Lung (tissue), 12 donors: ENCODE results near the gene ACAD8. TPM values are rescaled to one million over a fixed set of nuclear protein-coding genes. Genes with fewer than 3 reads are reported as not detected.

ENCODE experiments used
- ATAC-seq: fragments of 200-7000 bp; cut with Tn5 transposase; one replicate; pipeline ENCODE4 v1.9.1; 2020; ENCODE audit warnings: moderate number of reproducible peaks; ENCODE audit not compliant: insufficient read depth, low FRiP score
- DNase-seq, 3 donors: peaks; one replicate each; pipeline ENCODE4 v3.0.0-alpha.2; 2013 to 2017
- H3K27ac ChIP-seq, 2 donors: one replicate each; pipeline ENCODE4 v1.5.1; 2013; ENCODE audit warnings: mild to moderate bottlenecking in 2 of 2, moderate library complexity in 2 of 2, control low read depth in 1 of 2, inconsistent platforms in 1 of 2, low read depth in 1 of 2, low read length in 1 of 2
- H3K27me3 ChIP-seq, 3 donors: one replicate each; pipeline ENCODE4 v1.5.1; 2013; ENCODE audit warnings: low read length in 2 of 3; ENCODE audit not compliant: control insufficient read depth in 3 of 3, insufficient read depth in 3 of 3
- H3K36me3 ChIP-seq, 4 donors: one replicate each; pipeline ENCODE4 v1.5.1; 2013; ENCODE audit warnings: low read length in 4 of 4, mild to moderate bottlenecking in 1 of 4, moderate library complexity in 1 of 4; ENCODE audit not compliant: control insufficient read depth in 4 of 4, insufficient read depth in 4 of 4
- H3K4me1 ChIP-seq, 5 donors: one replicate each; pipeline ENCODE4 v1.5.1; 2013; ENCODE audit warnings: low read length in 5 of 5, mild to moderate bottlenecking in 2 of 5, moderate library complexity in 1 of 5; ENCODE audit not compliant: control insufficient read depth in 5 of 5, insufficient read depth in 5 of 5
- H3K4me3 ChIP-seq: one replicate; pipeline ENCODE4 v1.5.1; 2013; ENCODE audit warnings: mild to moderate bottlenecking, control low read depth, moderate library complexity
- H3K9ac ChIP-seq, 2 donors: one replicate each; pipeline ENCODE4 v1.5.1; 2013; ENCODE audit warnings: low read length in 2 of 2, control low read depth in 1 of 2; ENCODE audit not compliant: insufficient read depth in 1 of 2
- H3K9me3 ChIP-seq, 4 donors: one replicate each; pipeline ENCODE4 v1.5.1; 2013; ENCODE audit warnings: low read length in 3 of 4, mild to moderate bottlenecking in 1 of 4, moderate library complexity in 1 of 4; ENCODE audit not compliant: control insufficient read depth in 4 of 4, insufficient read depth in 3 of 4
- WGBS, 2 donors: extraction: QIAGEN DNeasy Blood & Tissue Kit; methylation state at CpG; one replicate each; pipeline ENCODE4 v1.1.7; 2013; 5-methylcytosine and 5-hydroxymethylcytosine counted together
- polyA plus RNA-seq, 2 donors: library from polyadenylated mRNA; stranded (reverse); fragments of 200-250 nt; gene quantifications; one replicate each; pipeline ENCODE4 v1.2.1, GENCODE V29; 2013
- total RNA-seq, 2 donors: library from RNA; depleted of rRNA in 1 of 2; stranded (reverse); fragments of >200 nt in 1 of 2; gene quantifications; one replicate each; pipeline ENCODE4 v1.2.1, GENCODE V29; 2014 to 2021
- TF ChIP-seq, protein P1 (sequence below): IDR thresholded peaks from 2 replicates; pipeline ENCODE4 v1.5.1; 2012; ENCODE audit warnings: mild to moderate bottlenecking; ENCODE audit errors: control extremely low read depth, extremely low read depth
- donor health status: control.
- donor health status: control.
- donor health status: Bipolar disorder and iron deficiency.
- donor health status: healthy.
- donor health status: DM: yes; HTN: yes; CAD: no.

Gene ACAD8
- total and polyA plus RNA-seq, 4 donors: 24.7 to 36.3 (median 30.0) TPM

DNA sequence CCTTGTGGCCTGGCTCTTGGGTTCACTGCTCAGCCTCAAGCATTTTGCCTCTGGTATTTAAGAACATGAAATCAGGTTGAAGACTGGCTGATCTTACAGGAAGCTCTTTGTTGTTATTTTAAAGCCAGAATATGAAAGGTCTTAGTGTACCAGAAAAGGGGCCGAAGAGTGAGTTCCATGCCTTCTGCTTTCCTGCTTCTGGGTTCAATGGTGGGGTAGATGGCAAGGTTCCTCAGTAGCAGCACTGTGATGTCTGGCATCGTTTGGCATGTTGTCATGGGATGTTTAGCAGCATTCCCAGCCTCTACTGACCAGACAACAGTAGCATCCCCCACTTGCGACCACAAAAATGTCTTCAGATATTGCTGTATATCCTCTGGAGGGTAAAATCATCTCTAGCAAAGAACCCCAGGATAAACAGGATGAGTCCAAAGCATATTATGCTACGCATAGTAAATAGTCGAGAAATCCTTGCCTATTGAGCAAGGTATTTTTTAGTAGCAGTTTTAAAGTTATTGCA, 26.5 kb upstream of the ACAD8 start:
- whole genome bisulfite sequencing, 2 donors: 73 to 84% methylated on average over 5 of the region's 5 CpGs
- ATAC-seq (no peak), DNase-seq (no peak)
- TF ChIP-seq, protein P1, sequence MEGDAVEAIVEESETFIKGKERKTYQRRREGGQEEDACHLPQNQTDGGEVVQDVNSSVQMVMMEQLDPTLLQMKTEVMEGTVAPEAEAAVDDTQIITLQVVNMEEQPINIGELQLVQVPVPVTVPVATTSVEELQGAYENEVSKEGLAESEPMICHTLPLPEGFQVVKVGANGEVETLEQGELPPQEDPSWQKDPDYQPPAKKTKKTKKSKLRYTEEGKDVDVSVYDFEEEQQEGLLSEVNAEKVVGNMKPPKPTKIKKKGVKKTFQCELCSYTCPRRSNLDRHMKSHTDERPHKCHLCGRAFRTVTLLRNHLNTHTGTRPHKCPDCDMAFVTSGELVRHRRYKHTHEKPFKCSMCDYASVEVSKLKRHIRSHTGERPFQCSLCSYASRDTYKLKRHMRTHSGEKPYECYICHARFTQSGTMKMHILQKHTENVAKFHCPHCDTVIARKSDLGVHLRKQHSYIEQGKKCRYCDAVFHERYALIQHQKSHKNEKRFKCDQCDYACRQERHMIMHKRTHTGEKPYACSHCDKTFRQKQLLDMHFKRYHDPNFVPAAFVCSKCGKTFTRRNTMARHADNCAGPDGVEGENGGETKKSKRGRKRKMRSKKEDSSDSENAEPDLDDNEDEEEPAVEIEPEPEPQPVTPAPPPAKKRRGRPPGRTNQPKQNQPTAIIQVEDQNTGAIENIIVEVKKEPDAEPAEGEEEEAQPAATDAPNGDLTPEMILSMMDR: no peak
- Histone ChIP-seq H3K9me3 (no peaks in the 10 kb centered on the region), H3K4me3 (no peak overlapping the region), H3K9ac (no peak overlapping the region), H3K27ac (no peak overlapping the region), H3K36me3 (peaks cover 0 to 6% (median 0%) of the 10 kb centered on the region in 4 donors), H3K27me3 (no peaks in the 10 kb centered on the region), H3K4me1 (peaks cover 4 to 34% (median 14%) of the 10 kb centered on the region in 5 donors)

DNA sequence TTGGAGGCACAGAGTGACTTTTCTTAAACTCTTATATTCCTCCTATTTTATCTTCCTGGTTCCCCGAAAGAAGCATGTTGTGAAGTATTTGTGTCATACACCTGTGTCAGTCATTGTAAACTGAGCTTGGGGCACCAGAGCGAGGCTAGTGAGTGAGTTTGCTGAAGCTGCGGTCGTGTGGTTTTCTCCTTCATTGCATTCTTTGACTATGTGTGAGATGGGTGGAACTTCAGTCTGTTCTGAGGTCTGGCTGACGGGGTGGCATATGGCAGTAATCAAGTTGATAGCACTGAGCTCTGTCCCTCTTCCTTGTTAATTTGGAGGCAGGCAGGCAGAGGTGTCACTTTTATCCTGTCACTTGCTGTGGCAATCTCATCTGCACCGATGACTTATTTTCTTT, 24.7 kb upstream of the ACAD8 start:
- Histone ChIP-seq H3K27ac (no peak overlapping the region), H3K4me3 (no peak overlapping the region), H3K36me3 (peaks cover 0 to 6% (median 0%) of the 10 kb centered on the region in 4 donors), H3K27me3 (no peaks in the 10 kb centered on the region), H3K9me3 (no peaks in the 10 kb centered on the region), H3K9ac (no peak overlapping the region), H3K4me1 (peaks cover 4 to 22% (median 12%) of the 10 kb centered on the region in 5 donors)
- 87 to 90% methylated on average over 6 of the region's 6 CpGs for WGBS, 2 donors
- no peak for DNase-seq
- ATAC-seq: no peak
- TF ChIP-seq, protein P1: no peak

DNA sequence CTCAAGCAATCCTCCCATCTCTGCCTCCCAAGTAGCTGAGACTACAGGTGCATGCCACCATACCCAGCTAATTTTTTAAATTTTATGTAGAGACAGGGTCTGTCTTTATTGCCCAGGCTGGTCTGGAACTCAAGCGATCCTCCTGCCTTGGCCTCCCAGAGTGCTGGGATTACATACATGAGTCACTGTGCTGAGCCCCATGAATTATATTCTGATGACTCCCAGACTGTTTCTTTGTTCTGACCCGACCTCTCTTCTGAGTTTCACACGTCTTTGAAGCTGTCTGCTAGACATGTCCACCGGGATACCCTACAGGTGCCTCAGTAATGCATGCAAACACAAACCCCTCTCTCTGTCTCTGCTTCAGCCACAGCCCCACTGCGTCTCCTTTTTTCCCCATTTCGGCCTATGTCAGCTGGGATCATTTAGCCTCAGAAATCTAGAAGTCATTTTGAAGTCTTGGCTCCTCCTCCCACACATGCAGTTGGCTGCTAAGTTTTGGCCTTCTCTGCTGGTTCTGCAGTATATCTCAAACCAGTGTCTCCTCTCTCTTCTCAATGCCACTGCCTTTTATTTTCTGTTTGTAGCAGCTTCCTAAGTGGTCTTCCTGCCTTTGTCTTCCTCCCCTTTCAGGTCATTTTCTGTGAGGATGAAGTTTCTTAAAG, 24.1 kb upstream of the ACAD8 start:
- peaks cover 4 to 22% (median 12%) of the 10 kb centered on the region in 5 donors for H3K4me1 ChIP-seq
- no peaks in the 10 kb centered on the region for H3K27me3 ChIP-seq
- DNase-seq: no peak
- no peak overlapping the region for H3K27ac ChIP-seq
- H3K9ac ChIP-seq: no peak overlapping the region
- H3K4me3 ChIP-seq: no peak overlapping the region
- WGBS, 2 donors: 77 to 83% methylated on average over 6 of the region's 6 CpGs
- TF ChIP-seq, protein P1: no peak
- H3K36me3 ChIP-seq: peaks cover 0 to 6% (median 0%) of the 10 kb centered on the region in 4 donors
- H3K9me3 ChIP-seq: no peaks in the 10 kb centered on the region
- no peak for ATAC-seq
